Ammon's horn (tissue), 1 donor: Measurements from ENCODE around the gene CASP4.
A peak's percentile ranks its signal among the peaks of the same experiment; 100 is the strongest.
"Not testable (repeated sequence)": the region's sequence is repeated elsewhere in the genome, so short reads cannot be mapped to it uniquely, and the experiment has no call there.

ENCODE experiments used
- DNase-seq: peaks from one replicate; pipeline ENCODE4 v3.0.0-alpha.2; 2016; ENCODE audit warnings: low spot score

Gene CASP4

GRCh38 chr11:104956528-104956927, 11.8 kb downstream of the CASP4 start:
- no peak for DNase-seq

GRCh38 chr11:104946907-104947306, 21.5 kb downstream of the CASP4 start:
- DNase-seq = peak; percentile 19

- no peak for DNase-seq
Observed at GRCh38 chr11:104944076-104944475, 24.3 kb downstream of the CASP4 start.

DNA sequence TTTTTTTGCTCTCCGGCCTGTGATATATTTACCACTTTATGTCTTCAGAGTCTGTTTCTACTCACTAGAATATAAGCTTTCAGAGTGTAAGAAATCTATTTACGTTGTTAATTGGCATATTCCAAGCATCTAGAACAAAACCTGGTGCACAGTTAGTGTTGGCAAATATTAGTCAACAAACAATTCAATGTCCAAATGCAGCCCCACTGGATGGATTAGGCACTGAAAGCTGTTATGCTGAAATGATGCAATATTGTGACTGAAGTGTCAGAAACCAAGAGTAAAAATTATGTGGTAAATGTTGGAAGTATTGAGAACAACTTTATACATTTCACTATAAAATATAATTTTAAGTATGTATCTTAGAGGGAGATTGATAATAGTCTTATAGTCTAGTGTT, 24.8 kb downstream of the CASP4 start:
- DNase-seq = no peak

- DNase-seq = no peak
Observed at GRCh38 chr11:104934594-104934993, 33.8 kb downstream of the CASP4 start.

GRCh38 chr11:104934073-104934472, 34.3 kb downstream of the CASP4 start:
- not testable (repeated sequence) for DNase-seq

DNA sequence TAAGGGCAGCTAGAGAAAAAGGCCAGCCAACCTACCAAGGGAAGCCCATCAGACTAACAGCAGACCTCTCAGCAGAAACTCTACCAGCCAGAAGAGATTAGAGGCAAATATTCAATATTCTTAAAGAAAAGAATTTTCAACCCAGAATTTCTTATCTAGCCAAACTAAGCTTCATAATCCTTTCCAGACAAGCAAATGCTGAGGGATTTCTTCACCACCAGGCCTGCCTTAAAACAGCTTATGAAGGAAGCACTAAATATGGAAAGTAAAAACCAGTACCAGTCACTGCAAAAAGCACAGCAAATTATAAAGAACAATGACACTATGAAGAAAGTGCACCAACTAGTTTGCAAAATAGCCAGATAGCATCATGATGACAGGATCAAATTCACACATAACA, 39.6 kb downstream of the CASP4 start:
- DNase-seq = no peak

DNA sequence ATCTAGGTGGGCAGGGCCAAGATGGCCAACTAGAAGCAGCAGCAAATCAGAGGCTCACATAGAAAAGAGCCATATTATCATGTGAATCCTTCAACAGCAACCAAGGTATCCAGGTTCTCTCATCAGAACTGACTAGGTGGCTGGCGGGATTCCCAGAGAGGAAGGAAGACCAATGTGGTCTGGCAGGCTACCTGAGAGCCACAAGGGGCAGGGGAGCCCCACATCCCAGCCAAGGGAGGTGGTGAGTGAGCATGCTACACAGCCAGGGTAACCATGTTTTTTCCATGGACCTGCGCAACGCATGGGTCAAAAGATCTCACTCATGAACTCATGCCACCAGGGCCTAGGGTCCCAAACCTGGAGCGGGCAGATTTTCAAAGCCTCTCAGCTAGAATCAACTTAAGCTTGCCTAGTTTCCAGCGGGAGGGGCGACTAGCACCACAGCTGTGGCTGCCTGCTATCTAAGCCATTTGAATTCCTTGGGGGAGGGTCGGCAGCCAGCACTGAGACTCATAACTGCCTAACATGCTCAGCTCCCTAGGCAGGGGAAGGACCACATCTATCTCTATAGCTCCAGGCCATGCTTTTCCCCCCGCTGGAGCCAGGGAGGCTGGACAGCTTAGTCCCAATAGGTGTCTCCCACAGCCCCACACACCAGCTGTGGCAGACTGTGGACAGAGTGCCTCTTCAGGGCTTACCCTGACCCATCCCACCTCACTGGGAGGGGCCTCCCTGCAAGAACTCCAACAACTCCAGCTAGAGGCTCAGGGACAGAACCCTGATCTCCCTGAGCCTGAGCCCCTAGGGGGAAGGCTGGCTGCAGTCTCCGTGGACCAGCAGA, 41.4 kb downstream of the CASP4 start:
- DNase-seq = no peak

DNA sequence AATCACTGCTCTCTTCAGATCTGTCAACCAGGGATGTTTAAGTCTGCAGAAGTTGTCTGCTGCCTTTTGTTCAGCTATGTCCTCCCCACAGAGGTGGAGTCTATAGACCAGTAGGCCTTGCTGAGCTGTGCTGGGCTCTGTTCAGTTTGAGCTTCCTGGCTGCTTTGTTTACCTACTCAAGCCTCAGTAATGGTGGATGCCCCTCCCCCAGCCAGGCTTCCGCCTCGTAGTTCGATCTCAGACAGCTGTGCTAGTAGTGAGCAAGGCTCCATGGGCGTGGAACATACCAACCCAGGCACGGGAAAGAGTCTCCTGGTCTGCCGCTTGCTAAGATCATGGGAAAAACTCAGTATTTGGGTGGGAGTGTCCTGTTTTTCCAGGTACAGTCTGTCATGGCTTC, 42.5 kb downstream of the CASP4 start:
- DNase-seq = no peak

- DNase-seq = no peak
Observed at GRCh38 chr11:104918113-104918824, 50.1 kb downstream of the CASP4 start.

- no peak for DNase-seq
Observed at GRCh38 chr11:104917271-104918112, 50.9 kb downstream of the CASP4 start.

DNA sequence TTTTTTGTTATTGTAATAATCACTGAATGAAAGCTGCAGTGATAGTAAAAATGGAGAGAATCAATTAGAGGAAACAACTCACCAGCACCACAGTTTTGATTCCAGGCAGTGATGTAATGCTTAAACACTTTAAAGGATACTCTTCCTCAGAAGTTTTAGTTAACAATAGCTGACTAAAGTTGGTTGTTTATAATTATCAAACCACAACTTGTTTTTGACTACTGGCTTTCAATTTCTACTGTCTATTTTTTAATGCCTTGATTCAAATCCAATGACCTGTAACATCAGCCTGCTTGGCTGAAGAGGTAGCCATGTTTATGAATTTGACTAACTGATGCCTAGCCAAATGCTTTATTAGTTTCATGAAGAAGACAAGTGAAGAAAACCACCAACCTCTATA, 51.9 kb downstream of the CASP4 start:
- DNase-seq = no peak

DNA sequence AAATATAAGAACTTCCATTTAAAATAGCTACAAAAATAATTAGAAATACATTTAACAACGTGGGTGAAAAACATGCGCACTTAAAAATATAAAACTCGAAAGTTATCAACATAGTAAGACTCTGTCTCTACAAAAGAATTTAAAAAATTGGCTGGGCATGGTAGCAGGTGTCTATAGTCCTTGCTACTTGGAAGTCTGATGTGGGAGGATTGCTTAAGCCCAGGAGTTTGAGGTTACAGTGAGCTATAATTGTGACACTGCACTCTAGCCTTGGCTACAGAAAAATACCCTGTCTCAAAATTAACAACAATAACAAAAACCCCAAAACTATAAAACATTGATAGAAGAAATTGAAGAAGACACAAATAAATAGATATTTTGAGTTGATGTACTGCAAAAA, 56.3 kb downstream of the CASP4 start:
- DNase-seq = no peak

- DNase-seq = no peak
Observed at GRCh38 chr11:104908186-104908531, 60.2 kb downstream of the CASP4 start.

GRCh38 chr11:104907521-104908185, 60.7 kb downstream of the CASP4 start:
- DNase-seq = no peak

- DNase-seq = no peak
Observed at GRCh38 chr11:104905271-104905670, 63.1 kb downstream of the CASP4 start.

- no peak for DNase-seq
Observed at GRCh38 chr11:104899226-104899625, 69.1 kb downstream of the CASP4 start.

DNA sequence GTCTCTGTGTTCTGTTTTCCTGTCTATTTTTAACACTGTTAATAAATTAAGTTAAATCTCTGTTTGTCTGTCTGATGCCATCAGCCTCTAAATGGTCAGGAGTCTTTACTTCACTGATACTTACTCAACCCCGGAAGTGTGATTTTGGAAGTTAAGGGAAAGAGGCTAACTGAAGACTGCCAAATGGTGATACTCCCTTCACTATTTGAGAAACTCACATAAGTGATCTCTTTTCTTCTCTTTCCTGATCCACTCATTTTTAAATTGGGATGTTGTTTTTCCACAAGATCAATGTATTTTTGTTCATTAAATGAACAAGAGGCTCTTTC, 69.7 kb downstream of the CASP4 start:
- DNase-seq = no peak

GRCh38 chr11:104897891-104898684, 70.3 kb downstream of the CASP4 start, which contains the start of gene CASP12:
Gene CASP12 (minus strand): TSS chr11:104898460.
- DNase-seq = peak; percentile 5

GRCh38 chr11:104895634-104896033, 72.7 kb downstream of the CASP4 start:
- DNase-seq = no peak

- DNase-seq = no peak
Observed at GRCh38 chr11:104893876-104894275, 74.5 kb downstream of the CASP4 start.
